Stimulated activated CD8-positive, alpha-beta memory T cell treated with anti-CD3 and anti-CD28 coated beads, Interleukin-15, amount 100 ng/mL, for 1 hour (primary cell): Measurements from ENCODE around the gene LCNL1.
A peak's percentile ranks its signal among the peaks of the same experiment; 100 is the strongest.

Experiments
- DNase-seq: peaks from one replicate; pipeline ENCODE4 v3.0.0-alpha.2; 2020; ENCODE audit warnings: low read depth

LCNL1 gene

DNA sequence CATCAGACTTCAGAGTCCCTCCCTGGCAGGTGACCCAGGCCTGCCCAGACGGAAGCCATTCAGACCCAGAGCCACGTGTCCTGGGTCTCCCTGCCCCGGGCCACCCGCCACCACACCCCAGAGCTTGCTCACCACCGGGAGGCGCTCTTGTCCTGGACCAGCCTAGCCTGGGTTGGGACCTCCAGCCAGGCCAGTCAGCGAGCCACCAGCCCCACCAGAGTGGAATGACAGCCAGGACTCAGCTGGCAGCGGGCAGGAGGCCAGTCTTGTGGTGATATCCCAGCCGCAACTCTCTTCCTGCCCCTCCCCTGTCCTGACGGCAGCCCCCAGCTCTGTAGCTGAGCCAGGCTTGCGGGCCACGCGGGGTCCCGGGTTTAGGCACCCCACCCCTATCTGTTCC is 7.1 kb upstream of the LCNL1 start:
- no peak for DNase-seq

DNA sequence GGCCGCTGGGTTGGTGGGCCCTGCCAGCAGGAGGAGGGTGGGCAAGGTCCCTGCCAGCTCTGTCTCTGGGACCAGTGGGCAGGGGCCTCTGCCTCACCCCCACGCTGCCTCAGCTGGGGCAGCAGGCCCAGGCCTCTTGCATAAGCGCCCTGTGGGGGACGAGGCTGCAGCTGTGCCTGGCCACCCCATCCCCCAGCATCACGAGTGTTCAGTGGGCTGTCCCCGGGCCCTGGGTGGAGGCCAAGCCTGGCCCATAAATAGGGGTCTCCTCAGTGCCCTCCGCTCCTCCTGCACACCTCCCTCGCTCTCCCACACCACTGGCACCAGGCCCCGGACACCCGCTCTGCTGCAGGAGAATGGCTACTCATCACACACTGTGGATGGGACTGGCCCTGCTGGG is 5.6 kb upstream of the LCNL1 start, which contains the start of gene PTGDS:
TSS of gene PTGDS (plus strand) at position 282 of the 400 bp plus-strand sequence. CDS start at position 357, 75 bp downstream.
- no peak for DNase-seq

DNA sequence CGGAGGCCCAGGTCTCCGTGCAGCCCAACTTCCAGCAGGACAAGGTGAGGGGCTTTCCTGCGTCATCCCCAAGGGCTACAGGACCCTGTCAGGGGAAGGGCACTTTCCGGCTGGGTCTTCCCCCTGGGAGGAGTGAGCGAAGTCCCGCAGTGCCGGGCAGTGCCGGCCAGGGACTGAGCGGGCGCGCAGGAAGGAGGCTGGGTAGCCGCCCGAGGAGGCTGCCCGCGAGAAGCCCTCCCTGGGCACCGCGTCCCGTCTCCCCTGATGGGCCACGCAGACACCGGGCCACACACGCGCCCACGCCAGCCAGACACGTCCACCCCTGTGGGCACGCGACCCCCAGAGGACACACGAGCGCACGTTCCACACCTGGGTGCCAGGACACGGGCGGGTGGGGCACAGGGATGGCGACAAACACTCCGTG is 5.1 kb upstream of the LCNL1 start:
- DNase-seq = no peak

DNA sequence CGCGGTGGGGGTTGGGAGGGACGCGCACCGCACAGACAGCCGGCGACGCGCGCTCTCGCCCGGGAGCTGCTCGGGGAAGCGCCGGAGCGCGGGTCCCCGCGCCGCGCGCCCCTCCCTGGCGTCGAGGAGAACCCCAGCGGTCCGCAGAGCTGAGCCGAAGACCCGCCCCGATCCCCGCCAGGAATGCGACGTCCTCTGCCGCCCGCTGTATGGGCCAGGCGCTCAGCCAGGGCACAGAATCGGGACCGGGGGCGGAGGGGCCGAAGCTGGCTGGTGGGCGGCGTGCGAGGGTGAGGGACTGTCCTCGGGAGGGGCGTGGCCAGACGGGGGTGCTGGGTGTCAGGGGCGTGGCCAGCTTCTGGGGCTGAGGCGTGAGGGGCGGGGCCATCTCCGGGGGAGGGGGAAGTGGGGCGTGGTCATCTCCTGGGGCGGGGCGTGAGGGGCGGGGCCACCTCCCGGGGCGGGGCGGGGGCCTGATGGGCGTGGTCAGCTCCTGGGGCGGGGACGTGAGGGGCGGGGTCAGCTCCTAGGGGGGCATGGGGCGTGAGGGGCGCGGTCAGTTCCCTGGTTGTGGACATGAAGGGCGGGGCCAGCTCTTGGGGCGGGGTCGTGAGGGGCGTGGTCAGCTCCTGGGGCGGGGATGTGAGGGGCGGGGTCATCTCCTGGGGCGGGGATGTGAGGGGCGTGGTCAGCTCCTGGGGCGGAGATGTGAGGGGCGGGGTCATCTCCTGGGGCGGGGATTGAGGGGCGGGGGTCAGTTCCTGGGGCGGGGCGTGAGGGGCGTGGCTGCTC is 4.5 kb upstream of the LCNL1 start:
- peak; percentile 55 for DNase-seq

DNA sequence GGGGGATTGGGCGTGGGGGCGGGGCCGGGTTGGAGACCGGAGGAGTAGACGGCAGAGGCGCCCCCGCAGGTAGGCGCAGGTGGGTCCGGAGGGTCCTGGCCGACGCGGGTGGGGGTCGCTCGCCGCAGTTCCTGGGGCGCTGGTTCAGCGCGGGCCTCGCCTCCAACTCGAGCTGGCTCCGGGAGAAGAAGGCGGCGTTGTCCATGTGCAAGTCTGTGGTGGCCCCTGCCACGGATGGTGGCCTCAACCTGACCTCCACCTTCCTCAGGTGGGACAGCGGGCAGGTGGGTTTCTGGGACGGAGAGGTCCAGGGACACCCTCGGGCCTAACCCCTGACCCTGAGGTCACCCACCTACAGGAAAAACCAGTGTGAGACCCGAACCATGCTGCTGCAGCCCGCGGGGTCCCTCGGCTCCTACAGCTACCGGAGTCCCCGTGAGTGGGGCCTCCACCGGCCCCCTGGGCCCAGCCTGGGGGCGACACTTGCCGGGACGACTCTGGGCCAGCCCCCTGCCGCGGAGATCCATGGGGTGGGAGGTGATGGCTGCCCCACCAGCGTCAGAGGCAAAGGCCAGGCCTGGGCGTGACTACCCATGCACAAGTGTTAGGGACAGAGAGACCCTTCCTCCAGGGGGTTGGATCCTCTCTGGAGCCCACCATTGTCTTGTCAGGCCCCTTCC is 3.8 kb upstream of the LCNL1 start:
- no peak for DNase-seq

DNA sequence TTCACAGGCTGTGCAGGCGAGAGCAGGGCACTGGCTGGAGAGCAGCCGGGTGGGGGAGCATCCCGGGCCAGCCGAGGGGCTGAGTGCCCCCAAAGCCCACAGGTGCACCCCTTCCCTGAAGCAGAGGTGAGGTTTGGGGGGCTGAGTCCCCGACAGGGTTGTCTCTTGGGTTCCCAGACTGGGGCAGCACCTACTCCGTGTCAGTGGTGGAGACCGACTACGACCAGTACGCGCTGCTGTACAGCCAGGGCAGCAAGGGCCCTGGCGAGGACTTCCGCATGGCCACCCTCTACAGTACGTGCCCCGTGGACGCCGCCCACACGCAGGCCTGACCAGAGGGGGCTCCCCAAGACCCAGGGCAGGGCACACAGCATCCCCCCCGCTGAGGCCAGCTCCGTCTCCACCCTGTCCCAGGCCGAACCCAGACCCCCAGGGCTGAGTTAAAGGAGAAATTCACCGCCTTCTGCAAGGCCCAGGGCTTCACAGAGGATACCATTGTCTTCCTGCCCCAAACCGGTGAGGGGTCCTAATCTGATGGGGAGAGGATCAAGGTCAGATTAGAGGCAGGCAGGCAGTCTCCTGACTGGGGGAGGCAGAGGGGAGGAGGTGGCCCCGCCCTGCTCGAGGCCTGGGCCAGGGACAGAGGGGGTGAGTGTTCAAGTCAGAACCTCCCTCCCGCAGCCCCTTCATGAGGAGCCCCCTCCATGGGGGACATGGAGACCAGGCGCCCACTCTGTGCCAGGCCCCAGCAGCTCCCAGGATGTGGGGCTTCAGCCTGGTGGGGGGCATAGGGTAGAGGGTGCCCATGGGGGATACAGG is 2.8 kb upstream of the LCNL1 start:
- DNase-seq = no peak

DNA sequence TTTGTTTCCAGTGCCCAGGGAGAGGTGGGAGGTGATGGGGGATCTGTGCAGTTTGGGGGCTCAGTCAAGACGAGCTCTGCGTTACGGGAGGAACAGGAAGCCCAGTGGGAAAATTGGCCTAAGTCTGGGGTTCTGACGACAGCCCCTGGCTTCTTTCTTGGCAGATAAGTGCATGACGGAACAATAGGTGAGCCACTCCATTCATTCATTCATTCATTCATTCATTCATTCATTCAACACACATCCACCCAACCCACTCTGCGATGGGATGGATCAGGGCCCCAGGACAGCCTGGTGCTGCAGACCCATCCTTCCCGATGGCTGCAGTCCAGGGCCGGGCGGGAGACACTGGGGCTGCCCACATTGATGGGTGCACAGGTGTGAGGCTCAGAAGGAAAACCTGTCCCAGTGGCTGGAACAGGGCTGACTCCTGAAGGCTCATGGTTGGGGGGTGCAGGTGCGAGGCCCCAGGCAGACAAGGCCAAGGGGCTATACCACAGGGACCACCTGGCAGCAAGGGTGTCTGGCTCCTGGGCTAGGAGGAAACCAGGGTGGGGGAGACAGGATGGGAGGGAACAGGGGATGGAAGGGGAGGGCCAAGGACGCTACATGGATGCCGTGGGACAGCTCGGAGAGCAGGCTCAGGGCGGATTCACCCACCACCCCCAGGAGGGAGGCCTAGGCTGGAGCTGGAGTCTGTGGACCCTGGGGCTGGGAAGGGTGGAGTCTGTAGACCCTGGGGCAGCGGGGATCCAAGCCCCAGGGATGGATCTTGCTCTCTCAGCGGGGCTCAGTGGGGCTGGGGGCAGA is 1.9 kb upstream of the LCNL1 start:
- no peak for DNase-seq

DNA sequence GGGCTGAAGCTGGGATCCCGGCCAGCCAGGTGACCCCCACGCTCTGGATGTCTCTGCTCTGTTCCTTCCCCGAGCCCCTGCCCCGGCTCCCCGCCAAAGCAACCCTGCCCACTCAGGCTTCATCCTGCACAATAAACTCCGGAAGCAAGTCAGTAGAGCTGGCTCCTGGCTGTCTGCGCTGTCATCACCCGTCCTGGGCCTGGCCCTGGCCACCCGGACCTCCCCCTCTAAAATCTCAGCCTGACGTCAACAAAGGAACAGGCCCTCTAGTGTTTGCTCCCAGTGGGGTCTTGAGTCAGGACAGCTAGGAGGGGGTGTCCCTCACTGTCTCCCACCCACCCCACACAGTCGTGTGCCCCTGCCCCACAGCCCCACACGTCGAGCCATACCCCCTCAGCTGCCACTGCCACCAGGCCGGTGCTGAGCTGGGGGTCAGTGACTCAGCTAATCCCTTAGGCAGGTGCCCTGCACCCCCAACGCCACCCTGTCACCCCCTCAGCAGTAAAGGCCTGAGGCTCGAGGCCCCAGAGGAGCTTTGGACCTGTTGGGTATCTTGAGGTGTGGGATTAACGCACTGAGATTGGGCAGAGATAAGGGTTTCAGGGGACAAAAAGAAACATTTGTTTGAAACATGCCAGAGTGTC is 1.1 kb upstream of the LCNL1 start:
- no peak for DNase-seq

DNA sequence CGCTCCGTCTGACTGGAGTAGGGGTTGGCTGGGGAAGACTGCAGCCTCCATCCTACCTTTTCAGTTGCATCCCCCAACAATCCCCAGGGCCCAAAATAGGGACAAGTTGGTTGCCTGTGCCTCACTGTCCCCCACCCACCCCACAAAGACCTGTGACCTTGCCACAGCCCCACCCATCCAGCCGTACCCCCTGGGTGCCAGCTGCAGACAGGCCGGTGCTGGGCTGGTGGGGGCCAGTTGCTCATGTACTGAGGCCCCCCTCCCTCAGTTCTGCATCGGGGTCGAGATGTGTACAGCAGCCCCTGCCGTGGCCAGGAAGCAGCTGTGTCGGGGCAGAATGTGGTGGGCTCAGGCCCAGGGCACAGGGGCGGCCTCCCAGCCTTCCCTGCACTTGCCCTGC is 374 bp downstream of the LCNL1 start:
- no peak for DNase-seq

DNA sequence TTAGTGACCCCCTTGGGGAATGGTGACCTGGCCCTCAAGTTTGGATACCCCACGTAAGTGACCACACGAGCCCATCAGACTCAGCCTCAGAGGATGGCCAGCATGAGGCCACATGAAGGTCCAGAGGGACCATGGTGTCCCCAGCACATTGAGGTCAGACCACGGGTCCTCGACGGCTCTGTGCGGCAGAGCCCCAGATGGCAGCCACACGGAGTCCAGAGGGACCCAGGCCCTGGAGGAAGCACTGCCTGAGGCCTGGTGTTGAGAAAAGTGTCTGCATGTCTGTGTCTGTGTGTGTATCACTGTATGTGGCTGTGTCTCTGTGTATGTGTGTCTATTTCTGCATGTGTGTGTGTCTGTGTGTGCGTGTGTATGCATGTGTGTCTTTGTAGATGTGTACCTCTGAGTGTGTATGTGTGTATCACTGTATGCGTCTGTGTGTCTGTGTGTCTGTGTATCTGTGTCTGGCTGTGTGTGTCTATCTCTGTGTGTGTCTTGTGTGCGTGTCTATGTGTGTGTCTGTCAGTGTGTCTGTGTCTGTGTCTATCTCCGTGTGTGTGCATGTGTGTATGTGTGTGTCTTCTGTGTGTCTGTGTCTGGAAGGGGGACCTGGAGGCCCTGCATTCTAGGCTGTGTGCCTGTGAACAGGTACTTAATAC is 992 bp downstream of the LCNL1 start:
- DNase-seq = no peak

DNA sequence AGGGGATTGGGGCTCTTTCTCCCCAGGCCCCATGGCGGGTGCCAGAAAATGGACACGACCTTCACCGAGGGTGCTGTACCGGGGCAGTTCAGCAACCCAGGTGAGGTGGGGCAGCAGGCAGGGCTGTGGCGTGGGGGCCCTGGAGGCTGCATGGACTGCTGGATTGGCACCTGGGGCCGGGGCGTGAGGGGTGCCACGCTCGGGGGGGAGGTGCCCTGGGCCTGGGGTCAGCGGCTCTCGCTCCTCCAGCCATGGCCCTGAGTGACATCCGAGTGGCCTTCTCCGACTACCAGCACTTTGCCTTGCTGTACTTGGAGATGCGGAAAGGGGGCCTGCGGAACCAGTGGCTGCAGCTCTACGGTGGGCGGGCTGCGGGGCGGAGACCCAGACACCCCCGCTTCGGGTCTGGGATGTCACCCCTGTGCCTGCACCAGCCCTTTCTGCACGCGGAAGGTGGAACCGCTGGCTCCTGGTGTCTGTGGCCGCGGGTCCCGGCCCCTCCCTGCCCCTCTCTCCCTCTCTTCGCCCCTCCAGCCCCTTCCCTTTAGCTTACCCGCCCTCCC is 1.8 kb downstream of the LCNL1 start:
- no peak for DNase-seq

DNA sequence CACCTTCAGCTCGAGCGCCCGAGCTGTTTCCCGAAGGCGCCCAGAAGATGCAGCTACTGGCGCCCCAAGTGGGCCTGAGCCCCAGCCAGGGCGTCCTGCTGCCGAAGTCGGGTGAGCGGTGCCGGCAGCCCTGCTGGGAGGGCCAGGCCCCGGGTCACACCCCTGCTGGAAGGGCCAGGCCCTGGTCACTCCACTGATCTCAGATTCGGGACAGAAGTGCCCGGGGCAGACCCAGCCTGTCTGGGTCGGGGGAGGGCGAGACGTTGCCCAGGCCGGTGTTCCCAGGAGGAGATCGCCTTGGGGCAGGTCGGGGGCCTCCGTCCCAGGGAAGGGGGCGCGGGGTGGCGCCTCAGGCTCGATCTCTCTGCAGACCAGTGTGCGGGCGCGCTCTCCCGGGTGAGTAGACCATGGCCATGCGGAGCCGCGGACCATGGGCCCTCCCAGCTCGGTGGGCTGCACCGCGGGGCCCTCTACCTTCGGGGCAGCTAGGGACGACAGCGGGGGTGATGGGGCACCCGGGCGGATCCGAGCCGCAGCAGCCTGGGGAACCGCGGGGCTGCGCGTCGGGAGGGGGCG is 2.3 kb downstream of the LCNL1 start:
- no peak for DNase-seq

DNA sequence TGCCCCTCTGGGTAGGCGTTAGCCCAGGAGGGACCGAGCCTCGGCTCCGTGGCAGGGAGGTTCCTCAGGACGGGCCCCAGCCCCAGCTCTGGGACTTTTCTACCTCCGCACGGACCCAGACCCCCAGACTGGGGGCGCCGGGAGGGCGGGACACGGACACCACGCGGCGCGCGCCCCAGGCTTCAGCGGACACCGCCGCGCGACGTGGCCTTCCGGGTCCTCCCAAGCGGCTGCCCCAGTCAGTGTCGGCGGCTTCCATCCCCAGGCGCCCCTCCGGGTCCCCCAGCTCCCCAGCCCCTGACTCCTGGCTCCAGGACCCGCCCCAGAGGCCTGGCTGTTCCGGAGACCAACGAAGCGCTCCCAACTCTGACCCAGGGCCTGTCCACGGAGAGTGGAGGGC is 3.1 kb downstream of the LCNL1 start:
- DNase-seq = no peak

DNA sequence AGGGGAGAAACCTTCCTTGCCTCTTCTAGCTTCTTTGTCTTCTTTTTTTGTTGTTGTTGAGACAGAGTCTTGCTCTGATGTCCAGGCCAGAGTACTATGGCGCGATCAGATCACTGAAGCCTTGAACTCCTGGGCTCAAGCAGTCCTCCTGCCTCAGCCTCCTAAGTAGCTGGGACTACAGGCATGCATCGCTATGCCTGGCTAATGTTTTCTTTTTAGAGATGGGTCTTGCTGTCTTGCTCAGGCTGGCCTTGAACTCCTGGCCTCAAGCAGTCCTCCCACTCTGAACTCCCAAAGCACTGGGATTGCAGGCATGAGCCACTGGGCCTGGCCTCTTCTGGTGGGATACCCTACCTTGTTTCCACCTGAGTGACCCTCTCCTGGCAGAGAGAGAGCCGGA is 6.1 kb downstream of the LCNL1 start:
- no peak for DNase-seq

DNA sequence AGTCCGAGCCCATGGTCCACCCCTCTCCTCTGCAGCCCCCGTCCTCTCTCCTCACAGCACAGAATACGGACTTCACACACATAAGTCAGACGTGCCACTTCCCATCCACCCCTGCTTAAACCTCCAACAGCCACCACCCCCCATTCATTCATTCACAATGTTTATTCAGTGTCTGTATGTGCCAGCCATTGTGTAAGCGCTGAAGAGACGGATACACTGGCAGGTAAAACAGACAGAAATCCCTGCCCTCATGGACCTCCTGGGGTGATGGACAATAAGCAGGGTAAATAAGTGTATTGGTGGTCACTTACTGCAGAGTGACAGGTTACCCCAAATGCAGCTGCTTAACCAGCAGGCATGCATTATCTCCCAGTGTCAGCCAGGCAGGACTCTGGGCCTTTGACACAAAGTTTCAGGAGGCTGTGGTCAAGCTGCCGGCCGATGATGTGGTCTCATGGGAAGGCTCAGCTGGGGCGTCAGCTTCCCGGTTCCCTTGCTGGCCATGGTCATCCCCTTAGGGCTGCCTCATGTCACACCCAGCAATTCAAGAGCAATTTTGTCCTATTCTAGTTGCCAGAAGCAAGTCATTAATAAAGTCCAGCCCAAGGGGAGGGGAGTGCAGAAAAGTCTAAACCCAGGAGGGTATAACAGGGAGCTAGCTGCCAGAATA is 7.6 kb downstream of the LCNL1 start:
- DNase-seq = no peak

DNA sequence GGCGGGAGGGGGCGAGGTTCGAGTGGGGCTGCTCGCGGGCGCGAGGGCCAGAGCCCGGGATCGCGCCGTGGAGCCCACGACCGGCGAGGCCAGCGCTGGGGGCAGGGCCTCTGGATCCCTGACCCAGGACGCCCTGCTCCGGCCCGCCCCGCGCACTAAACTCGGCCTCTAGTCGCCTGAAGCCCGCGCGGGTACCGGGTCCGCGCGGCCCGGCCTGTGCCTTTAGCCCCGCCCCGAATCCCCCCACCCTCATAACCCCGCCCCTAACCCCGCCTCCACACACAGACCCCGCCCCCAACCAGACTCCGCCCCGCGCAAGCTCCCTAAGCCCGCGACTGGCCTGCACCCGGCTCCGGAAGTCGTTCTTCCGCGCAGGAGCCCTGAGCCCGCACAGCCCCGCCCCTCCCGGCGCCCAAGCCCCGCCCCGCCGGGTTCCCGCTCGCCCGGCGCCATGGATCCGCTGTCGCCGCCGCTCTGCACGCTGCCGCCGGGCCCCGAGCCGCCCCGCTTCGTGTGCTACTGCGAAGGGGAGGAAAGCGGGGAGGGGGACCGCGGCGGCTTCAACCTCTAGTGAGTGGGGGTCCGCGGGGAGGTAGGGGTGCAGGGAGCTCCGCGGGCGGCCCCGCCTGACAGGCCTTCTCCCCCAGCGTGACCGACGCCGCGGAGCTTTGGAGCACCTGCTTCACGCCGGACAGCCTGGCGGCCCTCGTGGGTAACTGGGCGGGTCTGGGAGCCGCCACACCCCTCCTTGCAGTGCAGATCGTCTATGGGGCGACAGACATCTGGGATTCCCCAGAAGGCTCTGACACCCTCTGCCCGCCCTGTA is 9.4 kb downstream of the LCNL1 start, which contains the start of gene PAXX:
TSS of gene PAXX (plus strand) at position 430 of the 826 bp plus-strand sequence. CDS start at position 452, 22 bp downstream.
- DNase-seq = peak; percentile 86

DNA sequence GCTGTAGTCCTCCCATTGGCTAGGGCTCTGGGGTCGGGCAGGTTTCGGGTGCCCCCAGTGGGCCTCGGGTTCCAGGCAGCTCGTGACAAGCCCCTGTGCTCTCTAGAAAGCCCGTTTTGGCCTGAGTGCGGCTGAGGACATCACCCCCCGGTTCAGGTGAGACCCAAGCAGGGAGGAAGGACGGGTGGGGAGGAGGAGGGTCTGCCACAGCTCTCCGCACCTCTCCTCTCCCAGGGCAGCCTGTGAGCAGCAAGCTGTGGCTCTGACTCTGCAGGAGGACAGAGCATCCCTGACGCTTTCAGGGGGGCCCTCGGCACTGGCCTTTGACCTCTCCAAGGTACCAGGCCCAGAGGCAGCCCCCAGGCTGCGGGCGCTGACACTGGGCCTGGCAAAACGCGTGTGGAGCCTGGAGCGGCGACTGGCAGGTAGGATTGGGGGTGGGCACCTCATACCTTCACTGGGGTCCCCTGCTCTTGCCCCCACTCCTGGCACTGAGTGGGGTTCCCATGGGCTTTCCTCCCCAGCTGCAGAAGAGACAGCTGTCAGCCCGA is 10.1 kb downstream of the LCNL1 start:
- no peak for DNase-seq
